GM19467 (cell line): ENCODE data around the gene MAP2K2.

Experiments used
- ATAC-seq: cut with Tn5 transposase; IDR thresholded peaks from one replicate; pipeline ENCODE4 v1.9.1; 2021; ENCODE audit warnings: mild to moderate bottlenecking, moderate library complexity; ENCODE audit not compliant: unreplicated experiment

Gene MAP2K2

GRCh38 chr19:4100647-4101495 is 23.1 kb downstream of the MAP2K2 start:
- no peak for ATAC-seq

- ATAC-seq: no peak
These were observed 24.7 kb downstream of the MAP2K2 start for GRCh38 chr19:4099041-4099764.

- ATAC-seq: no peak
These were observed 25.4 kb downstream of the MAP2K2 start for GRCh38 chr19:4098493-4098892.

GRCh38 chr19:4097501-4097900 is 26.4 kb downstream of the MAP2K2 start:
- no peak for ATAC-seq

GRCh38 chr19:4096049-4096892 is 27.7 kb downstream of the MAP2K2 start:
- ATAC-seq: no peak

- ATAC-seq: no peak
These were observed 28.5 kb downstream of the MAP2K2 start for GRCh38 chr19:4095488-4095844.

- no peak for ATAC-seq
These were observed 29.0 kb downstream of the MAP2K2 start for GRCh38 chr19:4094761-4095487.

GRCh38 chr19:4094291-4094690 is 29.6 kb downstream of the MAP2K2 start:
- ATAC-seq: no peak

GRCh38 chr19:4093643-4094175 is 30.2 kb downstream of the MAP2K2 start:
- ATAC-seq: no peak

- ATAC-seq: no peak
These were observed 33.3 kb downstream of the MAP2K2 start for GRCh38 chr19:4090356-4091220.

- no peak for ATAC-seq
These were observed 34.0 kb downstream of the MAP2K2 start for GRCh38 chr19:4089946-4090345.

GRCh38 chr19:4089400-4089908 is 34.5 kb downstream of the MAP2K2 start:
- ATAC-seq: no peak

GRCh38 chr19:4088975-4089374 is 34.9 kb downstream of the MAP2K2 start:
- no peak for ATAC-seq

GRCh38 chr19:4087787-4088679 is 35.9 kb downstream of the MAP2K2 start:
- no peak for ATAC-seq

GRCh38 chr19:4086411-4086867 is 37.5 kb downstream of the MAP2K2 start:
- no peak for ATAC-seq

- ATAC-seq: no peak
These were observed 39.4 kb downstream of the MAP2K2 start for GRCh38 chr19:4084547-4084877.

- ATAC-seq: no peak
These were observed 40.0 kb downstream of the MAP2K2 start for GRCh38 chr19:4083677-4084546.
